ENCODE data around the gene FAM180B. TPM values are rescaled to one million over a fixed set of nuclear protein-coding genes. Genes with fewer than 3 reads are reported as not detected.
"Not testable (repeated sequence)": the region's sequence is repeated elsewhere in the genome, so short reads cannot be mapped to it uniquely, and the experiment has no call there.

Gene FAM180B
- total RNA-seq, 1 donor from 2014 or later, result not detected

DNA sequence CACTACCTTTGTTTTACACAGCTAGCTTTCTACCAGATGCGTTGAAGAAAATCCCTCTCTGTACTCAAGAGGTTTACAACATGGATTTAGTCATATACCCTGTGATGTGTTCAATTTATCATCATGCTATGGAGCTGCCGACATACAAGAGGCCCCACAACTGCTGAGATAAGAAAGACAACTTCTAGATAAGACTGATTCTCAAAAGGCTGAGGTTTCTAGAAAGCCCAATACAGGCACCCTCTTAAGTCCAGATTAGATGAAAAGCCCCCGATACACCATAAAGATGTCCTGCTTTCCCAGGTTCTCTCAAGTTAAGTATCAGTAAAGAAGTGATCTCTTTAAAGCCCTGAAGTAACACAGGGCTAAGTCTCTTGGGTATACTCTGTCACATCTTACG is 41.5 kb downstream of the FAM180B start:
- intact Hi-C loops (cut with DNase I), result no loop called here
- DNase-seq (no peak), ATAC-seq (ENCODE audit: poor library complexity) (no peak)

GRCh38 chr11:47631473-47631872 is 45.0 kb downstream of the FAM180B start:
- DNase-seq (no peak), ATAC-seq (ENCODE audit: poor library complexity) (no peak)
- intact Hi-C loops (cut with DNase I), result no loop called here

DNA sequence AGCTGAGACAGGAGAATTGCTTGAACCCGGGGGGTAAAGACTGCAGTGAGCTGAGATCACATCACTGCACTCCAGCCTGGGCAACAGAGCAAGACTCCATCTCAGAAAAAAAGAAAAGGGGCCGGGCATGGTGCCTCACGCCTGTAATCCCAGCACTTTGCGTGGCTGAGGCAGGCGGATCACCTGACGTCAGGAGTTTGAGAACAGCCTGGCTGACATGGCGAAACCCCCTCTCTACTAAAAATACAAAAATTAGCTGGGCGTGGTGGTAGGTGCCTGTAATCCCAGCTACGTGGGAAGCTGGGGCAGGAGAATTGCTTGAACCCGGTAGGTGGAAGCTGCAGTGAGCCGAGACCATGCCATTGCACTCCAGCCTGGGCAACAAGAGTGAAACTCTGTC is 49.9 kb downstream of the FAM180B start:
- DNase-seq; intact Hi-C loops (cut with DNase I): not testable (repeated sequence)

More for the DNA sequence above, 49.9 kb downstream of the FAM180B start:
- not testable (repeated sequence) for ATAC-seq (ENCODE audit: poor library complexity)

Other genes with a start within 250 kb of the FAM180B start
- 2,568 TPM for gene MYBPC3, start 234.0 kb upstream of the FAM180B start, total RNA-seq
- 11.1 TPM for gene SPI1, start 208.1 kb upstream of the FAM180B start, total RNA-seq
- gene SLC39A13, start 178.1 kb upstream of the FAM180B start, total RNA-seq, result 34.5 TPM
- 166 TPM for gene PSMC3, start 160.2 kb upstream of the FAM180B start, total RNA-seq
- gene RAPSN, start 137.5 kb upstream of the FAM180B start, total RNA-seq, result 6.7 TPM
- gene CELF1, start 33.5 kb upstream of the FAM180B start, total RNA-seq, result 97.4 TPM
- gene PTPMT1, start 21.1 kb upstream of the FAM180B start, total RNA-seq, result 20.9 TPM
- 12.9 TPM for gene KBTBD4, start 7.7 kb upstream of the FAM180B start, total RNA-seq
- gene NDUFS3, start 7.6 kb upstream of the FAM180B start, total RNA-seq, result 350 TPM
- 0.48 TPM for gene C1QTNF4, start 7.7 kb downstream of the FAM180B start, total RNA-seq
- 111 TPM for gene MTCH2, start 55.9 kb downstream of the FAM180B start, total RNA-seq
- 0.35 TPM for gene AGBL2, start 128.7 kb downstream of the FAM180B start, total RNA-seq
- gene FNBP4, start 180.7 kb downstream of the FAM180B start, total RNA-seq, result 41.0 TPM

Data from Right ventricle myocardium superior (tissue), 1 donor.